H1 (cell line): ENCODE results near the gene DSTYK.

Experiments used
- CBX8 ChIP-seq: fragments of 300-800, 300-1000 bp; sonication (generic); IDR thresholded peaks from 2 replicates; pipeline ENCODE4 v1.7.1; 2016; ENCODE audit warnings: low read depth, low read length, borderline replicate concordance
- EP300 ChIP-seq, 2 experiments: IDR thresholded peaks; 1 replicate in 1 of 2; 2 replicates in 1 of 2; pipeline ENCODE4 v1.6.1; 2011 to 2012; ENCODE audit warnings: low read depth in 2 of 2, low read length in 2 of 2, mild to moderate bottlenecking in 2 of 2, borderline replicate concordance in 1 of 2, inconsistent platforms in 1 of 2, moderate library complexity in 1 of 2
- EZH2 ChIP-seq: fragments of 200-600 bp; sonication (generic); IDR thresholded peaks from 2 replicates; pipeline ENCODE4 v1.7.1; 2012; ENCODE audit warnings: low read depth, mild to moderate bottlenecking, moderate library complexity, low read length, inconsistent platforms; ENCODE audit not compliant: severe bottlenecking
- FOSL1 ChIP-seq: IDR thresholded peaks from 2 replicates; pipeline ENCODE4 v1.6.1; 2011; ENCODE audit warnings: mild to moderate bottlenecking, low read depth, low read length, moderate library complexity; ENCODE audit not compliant: insufficient read depth
- GTF2F1 ChIP-seq: IDR thresholded peaks from 2 replicates; pipeline ENCODE4 v1.6.1; 2012; ENCODE audit warnings: low read depth, low read length, improper control_type of control experiment, borderline replicate concordance
- HDAC6 ChIP-seq: IDR thresholded peaks from one replicate; pipeline ENCODE4 v1.7.1; 2012; ENCODE audit warnings: low read depth, mild to moderate bottlenecking, inconsistent platforms, low read length, moderate library complexity
- JUND ChIP-seq: IDR thresholded peaks from 2 replicates; pipeline ENCODE4 v1.6.1; 2011; ENCODE audit warnings: mild to moderate bottlenecking, improper control_type of control experiment, low read length
- POLR2A ChIP-seq, 2 experiments: IDR thresholded peaks; 1 replicate in 1 of 2; 2 replicates in 1 of 2; pipeline ENCODE4 v1.6.1; 2011; ENCODE audit warnings: low read depth in 2 of 2, low read length in 2 of 2, mild to moderate bottlenecking in 2 of 2; ENCODE audit errors: control extremely low read depth in 1 of 2
- POLR2AphosphoS5 ChIP-seq: IDR thresholded peaks from 2 replicates; pipeline ENCODE4 v1.6.1; 2011; ENCODE audit warnings: low read depth, low read length
- SP1 ChIP-seq: IDR thresholded peaks from 2 replicates; pipeline ENCODE4 v1.6.1; 2011; ENCODE audit warnings: low read depth, low read length
- SRF ChIP-seq: IDR thresholded peaks from 2 replicates; pipeline ENCODE4 v1.6.1; 2011; ENCODE audit warnings: mild to moderate bottlenecking, low read depth, low read length, moderate library complexity
- TF ChIP-seq, protein P1 (sequence below), 3 experiments: IDR thresholded peaks; 1 replicate in 2 of 3; 2 replicates in 1 of 3; pipeline versions ENCODE4 v1.5.1 to v1.6.1; 2011; ENCODE audit warnings: low read length in 3 of 3, mild to moderate bottlenecking in 3 of 3, inconsistent platforms in 2 of 3, low read depth in 1 of 3, moderate library complexity in 1 of 3; ENCODE audit not compliant: insufficient read depth in 1 of 3; ENCODE audit errors: control extremely low read depth in 1 of 3
- TF ChIP-seq, protein P2 (sequence below): IDR thresholded peaks from 2 replicates; pipeline ENCODE4 v1.6.1; 2011; ENCODE audit warnings: low read length, improper control_type of control experiment

- TF ChIP-seq, protein P1, sequence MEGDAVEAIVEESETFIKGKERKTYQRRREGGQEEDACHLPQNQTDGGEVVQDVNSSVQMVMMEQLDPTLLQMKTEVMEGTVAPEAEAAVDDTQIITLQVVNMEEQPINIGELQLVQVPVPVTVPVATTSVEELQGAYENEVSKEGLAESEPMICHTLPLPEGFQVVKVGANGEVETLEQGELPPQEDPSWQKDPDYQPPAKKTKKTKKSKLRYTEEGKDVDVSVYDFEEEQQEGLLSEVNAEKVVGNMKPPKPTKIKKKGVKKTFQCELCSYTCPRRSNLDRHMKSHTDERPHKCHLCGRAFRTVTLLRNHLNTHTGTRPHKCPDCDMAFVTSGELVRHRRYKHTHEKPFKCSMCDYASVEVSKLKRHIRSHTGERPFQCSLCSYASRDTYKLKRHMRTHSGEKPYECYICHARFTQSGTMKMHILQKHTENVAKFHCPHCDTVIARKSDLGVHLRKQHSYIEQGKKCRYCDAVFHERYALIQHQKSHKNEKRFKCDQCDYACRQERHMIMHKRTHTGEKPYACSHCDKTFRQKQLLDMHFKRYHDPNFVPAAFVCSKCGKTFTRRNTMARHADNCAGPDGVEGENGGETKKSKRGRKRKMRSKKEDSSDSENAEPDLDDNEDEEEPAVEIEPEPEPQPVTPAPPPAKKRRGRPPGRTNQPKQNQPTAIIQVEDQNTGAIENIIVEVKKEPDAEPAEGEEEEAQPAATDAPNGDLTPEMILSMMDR (IDR thresholded peaks at IDR 0.05; ENCODE audit: control extremely low read depth in 1 of 3, insufficient read depth in 1 of 3, low read depth in 1 of 3, low read length in 3 of 3) = no peak
- TF ChIP-seq EZH2 = no peak
- no peak for TF ChIP-seq GTF2F1
- TF ChIP-seq POLR2AphosphoS5 = no peak
- TF ChIP-seq EP300 (IDR thresholded peaks at IDR 0.05; ENCODE audit: borderline replicate concordance in 1 of 2, low read depth in 2 of 2, low read length in 2 of 2) = no peak
- TF ChIP-seq SP1 = no peak
- no peak for TF ChIP-seq SRF
- TF ChIP-seq POLR2A (IDR thresholded peaks at IDR 0.05; ENCODE audit: control extremely low read depth in 1 of 2, low read depth in 2 of 2, low read length in 2 of 2) = no peak
- no peak for TF ChIP-seq JUND
- TF ChIP-seq FOSL1 = no peak
- TF ChIP-seq, protein P2, sequence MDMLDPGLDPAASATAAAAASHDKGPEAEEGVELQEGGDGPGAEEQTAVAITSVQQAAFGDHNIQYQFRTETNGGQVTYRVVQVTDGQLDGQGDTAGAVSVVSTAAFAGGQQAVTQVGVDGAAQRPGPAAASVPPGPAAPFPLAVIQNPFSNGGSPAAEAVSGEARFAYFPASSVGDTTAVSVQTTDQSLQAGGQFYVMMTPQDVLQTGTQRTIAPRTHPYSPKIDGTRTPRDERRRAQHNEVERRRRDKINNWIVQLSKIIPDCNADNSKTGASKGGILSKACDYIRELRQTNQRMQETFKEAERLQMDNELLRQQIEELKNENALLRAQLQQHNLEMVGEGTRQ = no peak
- no peak for TF ChIP-seq CBX8
- TF ChIP-seq HDAC6 = no peak
Observed at GRCh38 chr1:205137901-205138300, 73.6 kb downstream of the DSTYK start.
